ENCODE measurements around the gene PKD1L1.

Gene PKD1L1

DNA sequence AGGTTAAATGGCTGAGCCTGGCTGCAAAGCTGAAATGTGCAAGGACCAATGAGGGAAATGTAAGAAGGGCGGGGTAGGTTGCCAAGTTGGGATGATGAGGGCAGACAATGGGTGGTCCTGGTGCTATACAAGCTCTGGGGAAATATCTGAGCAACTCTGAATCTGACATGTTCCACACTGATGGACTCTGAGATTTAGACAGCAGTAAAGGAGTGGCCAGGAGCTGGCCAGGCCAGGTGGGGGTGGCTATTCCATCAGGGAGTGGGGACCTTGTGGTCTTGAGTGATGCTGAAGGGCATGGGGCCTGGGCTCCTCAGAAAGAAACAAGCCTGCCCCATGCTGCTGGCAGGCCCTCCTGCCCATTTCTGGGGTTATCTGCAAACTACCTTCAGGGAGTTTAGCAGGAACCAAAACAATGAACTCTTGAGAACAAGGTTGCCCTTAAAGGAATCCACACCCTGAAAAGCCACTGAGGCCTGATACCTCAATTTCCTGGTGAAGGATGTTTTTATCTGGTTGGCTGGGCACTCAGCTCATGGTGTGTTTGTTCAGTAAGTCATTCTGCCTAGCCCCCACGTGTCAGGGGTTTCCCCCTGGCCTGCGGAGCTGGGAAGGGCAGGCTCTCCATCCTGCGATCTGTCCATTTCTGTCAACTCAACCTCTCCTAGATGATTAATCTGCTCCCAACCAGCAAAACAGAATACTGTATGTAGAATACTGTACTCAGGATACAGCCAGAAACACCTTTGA, 223.1 kb downstream of the PKD1L1 start:
- no peak for DNase-seq

All from T-helper 9 cell (primary cell).